K562 (cell line): ENCODE measurements around the gene RFT1. TPM values are rescaled to one million over a fixed set of nuclear protein-coding genes. Genes with fewer than 3 reads are reported as not detected.
A peak's percentile ranks its signal among the peaks of the same experiment; 100 is the strongest.

Source experiments
- ATAC-seq: fragments of 200-7000 bp; cut with Tn5 transposase; 3 replicates; pipeline ENCODE4 v1.9.1; 2020; ENCODE audit warnings: moderate library complexity
- BruUV-seq: library from RNA; stranded (reverse); fragments of 400-500 nt; replicated peaks from 2 replicates; lab custom pipeline; 2021; lab: Mats Ljungman, UMichigan
- CTCF ChIA-PET: fragments of 300-600 bp; formaldehyde crosslinking; extraction: SDS; loops from one replicate; lab custom pipeline; 2021; ENCODE audit warnings: low intra/inter-chr PET ratio; lab: Yijun Ruan, JAX
- POLR2A ChIA-PET: fragments of 300-600, 350-650 bp; sonication (Branson Sonifier 250); formaldehyde crosslinking; extraction: SDS; loops from one replicate; lab custom pipeline; 2021; ENCODE audit warnings: antibody characterized with exemption, inconsistent platforms; lab: Yijun Ruan, JAX
- DNase-seq, 4 experiments: peaks; one replicate each; pipeline versions ENCODE4 v3.0.0 to v3.0.0-alpha.2; 2011 to 2018; ENCODE audit warnings: low spot score in 3 of 4, mixed read lengths in 3 of 4; ENCODE audit errors: extremely low read depth in 1 of 4
- FAIRE-seq: peaks from 2 replicates; lab custom pipeline; 2011; peaks lifted over from hg19 to GRCh38; lab: Jason Lieb, UNC
- H2AFZ ChIP-seq: 2 replicates; pipeline ENCODE4 v1.6.0; 2011; ENCODE audit warnings: low read depth, low read length, control low read depth, inconsistent platforms
- H3K27ac ChIP-seq: fragments of 200-600 bp; 3 replicates; pipeline ENCODE4 v1.8.0; 2011; ENCODE audit warnings: low read depth, mild to moderate bottlenecking, control low read depth, inconsistent platforms, low read length, moderate library complexity, mixed read lengths; ENCODE audit errors: extremely low read depth
- H3K27me3 ChIP-seq, 2 experiments: fragments of 300-600 bp in 1 of 2; 2 replicates in 1 of 2; 3 replicates in 1 of 2; pipeline versions ENCODE4 v1.6.0 to v1.8.0; 2011; ENCODE audit warnings: inconsistent platforms in 2 of 2, low read length in 2 of 2, mild to moderate bottlenecking in 1 of 2, mixed read lengths in 1 of 2, moderate library complexity in 1 of 2; ENCODE audit not compliant: control insufficient read depth in 2 of 2, insufficient read depth in 2 of 2
- H3K36me3 ChIP-seq: fragments of 300-600 bp; 3 replicates; pipeline ENCODE4 v1.8.0; 2011; ENCODE audit warnings: mild to moderate bottlenecking, low read length, inconsistent platforms; ENCODE audit not compliant: control insufficient read depth, insufficient read depth
- H3K4me1 ChIP-seq, 2 experiments: fragments of 200-600 bp in 1 of 2; replicated peaks in 1 of 2; 2 replicates in 1 of 2; 3 replicates in 1 of 2; pipeline versions ENCODE4 v1.5.1 to v1.8.0; 2011; ENCODE audit warnings: inconsistent platforms in 2 of 2, low read length in 2 of 2, mild to moderate bottlenecking in 1 of 2, mixed read lengths in 1 of 2, moderate library complexity in 1 of 2; ENCODE audit not compliant: control insufficient read depth in 2 of 2, insufficient read depth in 2 of 2
- H3K4me2 ChIP-seq: 2 replicates; pipeline ENCODE4 v1.6.1; 2011; ENCODE audit warnings: low read length, control low read depth, inconsistent platforms, mixed read lengths; ENCODE audit not compliant: insufficient read depth
- H3K4me3 ChIP-seq: fragments of 200-600 bp; sonication (generic), shearing (Covaris generic); 2 replicates; pipeline ENCODE4 v1.5.1; 2016; ENCODE audit warnings: control low read depth, inconsistent platforms
- H3K79me2 ChIP-seq: fragments of 200-600 bp; 3 replicates; pipeline ENCODE4 v1.8.0; 2011; ENCODE audit warnings: low read length, inconsistent platforms; ENCODE audit not compliant: control insufficient read depth, insufficient read depth
- H3K9ac ChIP-seq, 2 experiments: 2 replicates each; pipeline versions ENCODE4 v1.6.0 to v1.6.1; 2011; ENCODE audit warnings: low read depth in 2 of 2, low read length in 2 of 2, control low read depth in 1 of 2, inconsistent platforms in 1 of 2, mild to moderate bottlenecking in 1 of 2, mixed read lengths in 1 of 2; ENCODE audit not compliant: insufficient read depth in 1 of 2
- H3K9me1 ChIP-seq: one replicate; pipeline ENCODE4 v1.6.0; 2011; ENCODE audit warnings: inconsistent platforms, mild to moderate bottlenecking, low read length, moderate library complexity; ENCODE audit not compliant: control insufficient read depth, insufficient read depth
- H3K9me3 ChIP-seq: replicated peaks from 2 replicates; pipeline ENCODE4 v1.5.1; 2011; ENCODE audit warnings: low read depth, low read length, inconsistent platforms; ENCODE audit not compliant: control insufficient read depth, insufficient read depth
- H4K20me1 ChIP-seq: replicated peaks from 2 replicates; pipeline ENCODE4 v1.6.1; 2011; ENCODE audit warnings: low read length, inconsistent platforms, mixed read lengths; ENCODE audit not compliant: control insufficient read depth, insufficient read depth
- E2F6 ChIP-seq, 2 experiments: IDR thresholded peaks; 2 replicates each; pipeline ENCODE4 v1.6.1; 2011; ENCODE audit warnings: borderline replicate concordance in 1 of 2, control low read depth in 1 of 2, low read depth in 1 of 2, low read length in 1 of 2, mild to moderate bottlenecking in 1 of 2, mixed read lengths in 1 of 2, moderate library complexity in 1 of 2; ENCODE audit not compliant: insufficient read depth in 1 of 2, insufficient read length in 1 of 2, poor library complexity in 1 of 2, severe bottlenecking in 1 of 2; ENCODE audit errors: extremely low read depth in 1 of 2
- KDM1A ChIP-seq, 2 experiments: fragments of 450-650 bp; IDR thresholded peaks; 2 replicates each; pipeline ENCODE4 v1.6.1; 2016; ENCODE audit warnings: mild to moderate bottlenecking in 2 of 2
- L3MBTL2 ChIP-seq: fragments of 450-650 bp; IDR thresholded peaks from 2 replicates; pipeline ENCODE4 v1.6.1; 2016; ENCODE audit warnings: mild to moderate bottlenecking, moderate library complexity
- MGA ChIP-seq: fragments of 450-650 bp; IDR thresholded peaks from 2 replicates; pipeline ENCODE4 v1.6.1; 2016; ENCODE audit warnings: mild to moderate bottlenecking, moderate library complexity
- RCOR1 ChIP-seq, 2 experiments: IDR thresholded peaks; 2 replicates each; pipeline ENCODE4 v1.6.1; 2012; ENCODE audit warnings: low read depth in 2 of 2, low read length in 2 of 2, borderline replicate concordance in 1 of 2, improper control_type of control experiment in 1 of 2
- SMARCA5 ChIP-seq: fragments of 450-650 bp; IDR thresholded peaks from 2 replicates; pipeline ENCODE4 v1.6.1; 2016
- TCF3 ChIP-seq: sonication (generic); formaldehyde crosslinking; IDR thresholded peaks from 2 replicates; pipeline ENCODE4 v1.4.0; 2020; ENCODE audit warnings: mild to moderate bottlenecking, missing genetic modification reagents
- ZNF282 ChIP-seq: sonication (generic); formaldehyde crosslinking; IDR thresholded peaks from 2 replicates; pipeline ENCODE4 v1.8.1; 2023; ENCODE audit warnings: missing genetic modification reagents
- WGBS: fragments of 100-300 bp; shearing (Covaris generic); methylation state at CpG from one replicate; pipeline ENCODE4 v1.1.6; 2016; ENCODE audit warnings: low coverage, mixed read lengths; ENCODE audit not compliant: insufficient coverage; ENCODE audit errors: missing lambda C conversion rate; 5-methylcytosine and 5-hydroxymethylcytosine counted together
- in situ Hi-C: fragments of 300-500 bp; cut with MboI; formaldehyde crosslinking; loops from 4 replicates; pipeline ENCODE4 v1.15.0; 2018; ENCODE audit warnings: inconsistent platforms, mixed read lengths
- intact Hi-C: fragments of 100-400 bp; cut with micrococcal nuclease; formaldehyde crosslinking; loops from 2 replicates; pipeline ENCODE4 v1.14.2; 2022
- polyA plus RNA-seq, 8 experiments: library from polyadenylated mRNA; depleted of rRNA in 4 of 8; stranded (reverse) in 5 of 8; unstranded in 3 of 8; fragments of >200 nt; fragmentation: Nextera tagmentation in 2 of 8; fragmentation: Illumina TruSeq in 1 of 8; extraction: Ambion mirVana in 2 of 8; extraction: Trizol in 1 of 8; gene quantifications; 2 replicates each; pipeline versions ENCODE4 v1.2.1 to v1.2.3, GENCODE V29; 2011 to 2014; ENCODE audit warnings: inconsistent platforms in 1 of 8, missing spikeins in 1 of 8
- total RNA-seq, 7 experiments: library from RNA; depleted of rRNA in 6 of 7; stranded (reverse); fragments of >200 nt in 6 of 7; fragmentation: Illumina TruSeq in 2 of 7; extraction: Trizol in 2 of 7; gene quantifications; 2 replicates each; pipeline versions ENCODE4 v1.2.1 to v1.2.3, GENCODE V29; 2011 to 2021; ENCODE audit warnings: low replicate concordance in 1 of 7

Gene RFT1
- total and polyA plus RNA-seq, 9 of the 15 experiments (the other 6 are each of a cell fraction or from before 2014, with no cell fraction given): 4.4 to 23.8 (median 8.9) TPM

GRCh38 chr3:53071882-53072431 is 58.3 kb downstream of the RFT1 start:
- in situ Hi-C loops: loop anchor here (10.0 kb wide), 1 partner anchor 227 kb away; no protein-coding TSS in a partner anchor
- no TSS peak for BruUV-seq
- no peaks in the 10 kb centered on the region for H3K9me1 ChIP-seq
- FAIRE-seq (peak; percentile 44), ATAC-seq (no peak; the same call in 2 of the 3 replicates), DNase-seq (peak; percentile 20 to 56 (median 26))
- H3K27ac ChIP-seq: no peak overlapping the region
- peak overlapping the region in 1 of 2 experiments; percentile 88; a peak in 1 of 4 replicates for H3K9ac ChIP-seq
- intact Hi-C loops: loop anchor here (1.0 to 10.0 kb wide), 3 partner anchors 137 to 327 kb away; no protein-coding TSS in a partner anchor
- no peaks in the 10 kb centered on the region for H3K9me3 ChIP-seq
- no peaks in the 10 kb centered on the region for H3K79me2 ChIP-seq
- H2AFZ ChIP-seq: peak overlapping the region; percentile 96
- WGBS: 29% methylated on average over 9 of the region's 11 CpGs
- ChIA-PET POLR2A (no interaction called here), CTCF (interaction anchor here (0.7 to 1.4 kb wide), 3 partner anchors 220 to 644 kb away, joined by 3 to 5 read pairs (median 3); no protein-coding TSS in a partner anchor)
- no peaks in the 10 kb centered on the region for H4K20me1 ChIP-seq
- H3K4me1 ChIP-seq: peaks cover 19 to 24% of the 10 kb centered on the region in 2 experiments; a peak in 4 of 5 replicates
- no peaks in the 10 kb centered on the region for H3K36me3 ChIP-seq
- no peaks in the 10 kb centered on the region for H3K27me3 ChIP-seq
- peak overlapping the region; percentile 87 for H3K4me2 ChIP-seq
- no peak overlapping the region for H3K4me3 ChIP-seq
- no peak for TF ChIP-seq ZNF282 (CRISPR knock-in tag)
- no peak for TF ChIP-seq L3MBTL2
- 0 out of 2 replicates have a peak, but pooled peaks have one; percentile 20 for TF ChIP-seq TCF3 (CRISPR knock-in tag)
- TF ChIP-seq MGA: peak; percentile 9; the same call in 1 of the 2 replicates
- no peak for TF ChIP-seq SMARCA5
- peak in 1 of 2 experiments; percentile 16; a peak in 1 of 4 replicates for TF ChIP-seq RCOR1 (IDR thresholded peaks at IDR 0.05; ENCODE audit: borderline replicate concordance in 1 of 2, low read depth in 2 of 2, low read length in 2 of 2)
- peak in 1 of 2 experiments; percentile 8 for TF ChIP-seq E2F6 (IDR thresholded peaks at IDR 0.05; ENCODE audit: borderline replicate concordance in 1 of 2, extremely low read depth in 1 of 2, insufficient read depth in 1 of 2, insufficient read length in 1 of 2, low read depth in 1 of 2, low read length in 1 of 2, poor library complexity in 1 of 2, severe bottlenecking in 1 of 2)
- TF ChIP-seq KDM1A (IDR thresholded peaks at IDR 0.05): peak in 1 of 2 experiments; percentile 14; a peak in 1 of 4 replicates
